Esophagus squamous epithelium (tissue), 4 donors: ENCODE data around the gene TMBIM6.

Experiments
- POLR2A ChIP-seq, 4 donors: fragments of 450-650 bp; IDR thresholded peaks; one replicate each; pipeline ENCODE4 v1.6.1; 2017; ENCODE audit warnings: antibody characterized with exemption in 4 of 4, mild to moderate bottlenecking in 4 of 4, moderate library complexity in 3 of 4
- TF ChIP-seq, protein P1 (sequence below), 6 experiments: fragments of 450-650 bp in 4 of 6; fragments of 200-600 bp in 2 of 6; sonication (generic) in 2 of 6; IDR thresholded peaks; one replicate each; pipeline ENCODE4 v1.5.1; 2016 to 2019; ENCODE audit warnings: antibody characterized with exemption in 6 of 6, mild to moderate bottlenecking in 4 of 6, moderate library complexity in 4 of 6

DNA sequence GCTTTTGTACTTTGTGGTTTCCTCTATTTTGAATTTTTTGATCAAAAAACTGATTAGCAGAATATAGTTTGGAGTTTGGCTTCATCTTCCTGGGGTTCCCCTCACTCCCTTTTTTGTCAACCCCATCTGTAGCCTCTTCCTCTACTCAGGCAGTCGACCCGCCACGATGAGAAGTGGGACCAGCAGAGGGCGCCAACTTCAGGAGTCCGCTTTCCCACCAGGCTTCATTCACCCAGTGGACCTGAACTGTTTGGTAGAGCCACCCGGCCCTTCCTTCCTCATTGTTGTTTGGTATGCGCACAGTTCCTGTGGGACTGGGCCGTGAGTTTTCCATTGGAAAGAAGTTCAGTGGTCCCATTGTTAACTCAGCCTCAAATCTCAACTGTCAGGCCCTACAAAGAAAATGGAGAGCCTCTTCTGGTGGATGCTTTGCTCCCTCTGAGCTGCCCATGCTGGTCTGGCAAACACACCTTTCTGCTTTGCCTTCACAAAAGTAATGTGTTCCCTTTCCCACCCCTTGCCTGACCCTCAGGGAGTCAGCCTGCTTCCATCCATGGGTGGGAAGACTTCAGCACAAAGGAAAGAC lies 21.7 kb downstream of the TMBIM6 start:
- TF ChIP-seq, protein P1, sequence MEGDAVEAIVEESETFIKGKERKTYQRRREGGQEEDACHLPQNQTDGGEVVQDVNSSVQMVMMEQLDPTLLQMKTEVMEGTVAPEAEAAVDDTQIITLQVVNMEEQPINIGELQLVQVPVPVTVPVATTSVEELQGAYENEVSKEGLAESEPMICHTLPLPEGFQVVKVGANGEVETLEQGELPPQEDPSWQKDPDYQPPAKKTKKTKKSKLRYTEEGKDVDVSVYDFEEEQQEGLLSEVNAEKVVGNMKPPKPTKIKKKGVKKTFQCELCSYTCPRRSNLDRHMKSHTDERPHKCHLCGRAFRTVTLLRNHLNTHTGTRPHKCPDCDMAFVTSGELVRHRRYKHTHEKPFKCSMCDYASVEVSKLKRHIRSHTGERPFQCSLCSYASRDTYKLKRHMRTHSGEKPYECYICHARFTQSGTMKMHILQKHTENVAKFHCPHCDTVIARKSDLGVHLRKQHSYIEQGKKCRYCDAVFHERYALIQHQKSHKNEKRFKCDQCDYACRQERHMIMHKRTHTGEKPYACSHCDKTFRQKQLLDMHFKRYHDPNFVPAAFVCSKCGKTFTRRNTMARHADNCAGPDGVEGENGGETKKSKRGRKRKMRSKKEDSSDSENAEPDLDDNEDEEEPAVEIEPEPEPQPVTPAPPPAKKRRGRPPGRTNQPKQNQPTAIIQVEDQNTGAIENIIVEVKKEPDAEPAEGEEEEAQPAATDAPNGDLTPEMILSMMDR (IDR thresholded peaks at IDR 0.05): peak; percentile 41 to 62 (median 50)
- TF ChIP-seq POLR2A (IDR thresholded peaks at IDR 0.05): no peak
